ENCODE measurements around the gene DENND2C.

DENND2C gene

DNA sequence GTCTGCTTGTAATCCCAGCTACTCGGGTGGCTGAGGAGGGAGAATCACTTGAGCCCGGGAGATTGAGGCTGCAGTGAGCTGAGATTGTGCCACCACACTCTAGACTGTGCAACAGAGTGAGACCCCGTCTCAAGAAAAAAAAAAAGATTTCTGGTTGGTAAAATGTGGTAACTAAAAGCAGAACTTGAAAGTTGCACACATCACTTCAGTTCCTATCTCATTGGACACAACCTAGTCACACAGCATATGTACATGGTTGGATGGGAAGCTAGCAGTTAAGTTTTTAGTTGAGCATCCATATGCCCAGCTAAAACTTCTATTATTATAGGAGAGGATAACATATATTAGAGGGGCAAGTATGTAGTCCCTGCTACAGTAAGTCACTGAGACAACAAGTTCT, 110.5 kb downstream of the DENND2C start:
- TF ChIP-seq EZH2 (IDR thresholded peaks at IDR 0.05; ENCODE audit: borderline replicate concordance, low read depth, low read length, severe bottlenecking), result no peak
- TF ChIP-seq, protein P1, sequence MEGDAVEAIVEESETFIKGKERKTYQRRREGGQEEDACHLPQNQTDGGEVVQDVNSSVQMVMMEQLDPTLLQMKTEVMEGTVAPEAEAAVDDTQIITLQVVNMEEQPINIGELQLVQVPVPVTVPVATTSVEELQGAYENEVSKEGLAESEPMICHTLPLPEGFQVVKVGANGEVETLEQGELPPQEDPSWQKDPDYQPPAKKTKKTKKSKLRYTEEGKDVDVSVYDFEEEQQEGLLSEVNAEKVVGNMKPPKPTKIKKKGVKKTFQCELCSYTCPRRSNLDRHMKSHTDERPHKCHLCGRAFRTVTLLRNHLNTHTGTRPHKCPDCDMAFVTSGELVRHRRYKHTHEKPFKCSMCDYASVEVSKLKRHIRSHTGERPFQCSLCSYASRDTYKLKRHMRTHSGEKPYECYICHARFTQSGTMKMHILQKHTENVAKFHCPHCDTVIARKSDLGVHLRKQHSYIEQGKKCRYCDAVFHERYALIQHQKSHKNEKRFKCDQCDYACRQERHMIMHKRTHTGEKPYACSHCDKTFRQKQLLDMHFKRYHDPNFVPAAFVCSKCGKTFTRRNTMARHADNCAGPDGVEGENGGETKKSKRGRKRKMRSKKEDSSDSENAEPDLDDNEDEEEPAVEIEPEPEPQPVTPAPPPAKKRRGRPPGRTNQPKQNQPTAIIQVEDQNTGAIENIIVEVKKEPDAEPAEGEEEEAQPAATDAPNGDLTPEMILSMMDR (IDR thresholded peaks at IDR 0.05; ENCODE audit: borderline replicate concordance, extremely low read depth, low read length, poor library complexity, severe bottlenecking), result no peak
- Histone ChIP-seq H3K4me3 (ENCODE audit: low read depth in 1 of 2, low read length in 2 of 2) (no peak overlapping the region), H3K9me3 (ENCODE audit: insufficient read depth, low read length, severe bottlenecking) (no peaks in the 10 kb centered on the region), H2AFZ (ENCODE audit: low read depth, low read length) (no peak overlapping the region), H3K4me2 (ENCODE audit: insufficient read depth, low read length) (no peak overlapping the region), H3K9ac (ENCODE audit: low read depth, low read length) (no peak overlapping the region), H3K79me2 (ENCODE audit: insufficient read depth, low read length) (no peaks in the 10 kb centered on the region), H3K27me3 (ENCODE audit: insufficient read depth, low read length, poor library complexity) (no peaks in the 10 kb centered on the region), H4K20me1 (ENCODE audit: insufficient read depth, low read length) (no peaks in the 10 kb centered on the region), H3K4me1 (ENCODE audit: insufficient read depth, low read length) (no peaks in the 10 kb centered on the region), H3K27ac (ENCODE audit: low read length) (no peak overlapping the region), H3K36me3 (ENCODE audit: insufficient read depth, low read length) (0 out of 2 replicates have a peak, but pooled peaks cover 3% of the 10 kb centered on the region)
- DNase-seq, result no peak
- ATAC-seq (ENCODE audit: insufficient read depth, low read depth), result no peak

DNA sequence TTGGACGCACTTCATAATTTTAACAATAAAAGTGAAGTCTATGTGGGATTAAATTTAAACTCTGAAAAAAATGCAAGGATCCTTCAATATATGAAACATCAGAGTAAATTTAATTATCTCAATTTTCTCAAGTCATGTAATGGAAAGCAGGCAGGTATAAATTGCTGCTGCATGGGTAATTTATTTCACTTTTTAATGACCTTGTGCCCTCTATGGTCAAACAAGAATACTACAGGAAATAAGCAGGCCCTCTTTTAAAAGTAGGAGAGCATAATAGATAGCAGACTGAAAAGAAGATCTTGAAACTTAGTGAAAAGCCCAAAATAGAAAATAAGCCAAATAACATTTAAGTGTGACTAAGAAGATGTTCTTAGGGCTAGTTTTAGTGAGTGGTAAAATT, 111.3 kb downstream of the DENND2C start:
- no peak overlapping the region for H2AFZ ChIP-seq (ENCODE audit: low read depth, low read length)
- no peak overlapping the region for H3K4me2 ChIP-seq (ENCODE audit: insufficient read depth, low read length)
- ATAC-seq (ENCODE audit: insufficient read depth, low read depth) (peak; percentile 58; the same call in 1 of the 3 replicates), DNase-seq (no peak)
- no peaks in the 10 kb centered on the region for H3K4me1 ChIP-seq (ENCODE audit: insufficient read depth, low read length)
- H3K9ac ChIP-seq (ENCODE audit: low read depth, low read length), result no peak overlapping the region
- no peak overlapping the region for H3K27ac ChIP-seq (ENCODE audit: low read length)
- H3K9me3 ChIP-seq (ENCODE audit: insufficient read depth, low read length, severe bottlenecking), result no peaks in the 10 kb centered on the region
- H3K27me3 ChIP-seq (ENCODE audit: insufficient read depth, low read length, poor library complexity), result no peaks in the 10 kb centered on the region
- no peaks in the 10 kb centered on the region for H3K36me3 ChIP-seq (ENCODE audit: insufficient read depth, low read length)
- H3K4me3 ChIP-seq (ENCODE audit: low read depth in 1 of 2, low read length in 2 of 2), result no peak overlapping the region
- no peaks in the 10 kb centered on the region for H4K20me1 ChIP-seq (ENCODE audit: insufficient read depth, low read length)
- H3K79me2 ChIP-seq (ENCODE audit: insufficient read depth, low read length), result no peaks in the 10 kb centered on the region
- TF ChIP-seq, protein P1 (IDR thresholded peaks at IDR 0.05; ENCODE audit: borderline replicate concordance, extremely low read depth, low read length, poor library complexity, severe bottlenecking), result peak; percentile 64
- TF ChIP-seq EZH2 (IDR thresholded peaks at IDR 0.05; ENCODE audit: borderline replicate concordance, low read depth, low read length, severe bottlenecking), result no peak

- Histone ChIP-seq H4K20me1 (ENCODE audit: insufficient read depth, low read length) (no peaks in the 10 kb centered on the region), H3K9ac (ENCODE audit: low read depth, low read length) (no peak overlapping the region), H3K4me2 (ENCODE audit: insufficient read depth, low read length) (no peak overlapping the region), H3K4me3 (ENCODE audit: low read depth in 1 of 2, low read length in 2 of 2) (no peak overlapping the region), H3K36me3 (ENCODE audit: insufficient read depth, low read length) (no peaks in the 10 kb centered on the region), H2AFZ (ENCODE audit: low read depth, low read length) (no peak overlapping the region), H3K4me1 (ENCODE audit: insufficient read depth, low read length) (no peaks in the 10 kb centered on the region), H3K9me3 (ENCODE audit: insufficient read depth, low read length, severe bottlenecking) (no peaks in the 10 kb centered on the region), H3K79me2 (ENCODE audit: insufficient read depth, low read length) (no peaks in the 10 kb centered on the region), H3K27me3 (ENCODE audit: insufficient read depth, low read length, poor library complexity) (no peaks in the 10 kb centered on the region), H3K27ac (ENCODE audit: low read length) (no peak overlapping the region)
- DNase-seq (no peak), ATAC-seq (ENCODE audit: insufficient read depth, low read depth) (no peak)
- TF ChIP-seq, protein P1 (IDR thresholded peaks at IDR 0.05; ENCODE audit: borderline replicate concordance, extremely low read depth, low read length, poor library complexity, severe bottlenecking), result no peak
- no peak for TF ChIP-seq EZH2 (IDR thresholded peaks at IDR 0.05; ENCODE audit: borderline replicate concordance, low read depth, low read length, severe bottlenecking)
Observed at GRCh38 chr1:114554577-114554976, 115.3 kb downstream of the DENND2C start.

All from DND-41 (cell line).